KMS-11 (cell line): ENCODE results near the gene SAXO2.
"Not testable (repeated sequence)": the region's sequence is repeated elsewhere in the genome, so short reads cannot be mapped to it uniquely, and the experiment has no call there.

Experiments
- H2AFZ ChIP-seq: fragments of 200-600 bp; sonication (generic); 2 replicates; pipeline ENCODE4 v1.6.1; 2016; ENCODE audit warnings: antibody characterized with exemption, mixed run types, low read depth
- H3K27ac ChIP-seq: fragments of 200-600 bp; sonication (generic); 2 replicates; pipeline ENCODE4 v1.6.1; 2016; ENCODE audit warnings: mild to moderate bottlenecking, mixed run types
- H3K27me3 ChIP-seq: fragments of 200-600 bp; sonication (generic); 2 replicates; pipeline ENCODE4 v1.6.1; 2017; ENCODE audit warnings: mild to moderate bottlenecking, low read depth, mixed run types, moderate library complexity; ENCODE audit not compliant: insufficient read depth
- H3K36me3 ChIP-seq: fragments of 200-600 bp; sonication (generic); 2 replicates; pipeline ENCODE4 v1.6.1; 2017; ENCODE audit warnings: mild to moderate bottlenecking, mixed run types; ENCODE audit not compliant: insufficient read depth
- H3K4me1 ChIP-seq: fragments of 200-600 bp; sonication (generic); 2 replicates; pipeline ENCODE4 v1.6.1; 2016; ENCODE audit warnings: mild to moderate bottlenecking, low read depth, mixed run types; ENCODE audit not compliant: poor library complexity, severe bottlenecking
- H3K4me2 ChIP-seq: fragments of 200-600 bp; sonication (generic); 2 replicates; pipeline ENCODE4 v1.7.0; 2016; ENCODE audit warnings: mild to moderate bottlenecking, mixed run types
- H3K4me3 ChIP-seq: fragments of 200-600 bp; sonication (generic); IDR thresholded peaks from 2 replicates; pipeline ENCODE4 v1.6.1; 2017; ENCODE audit warnings: low read depth, low read length, mixed read lengths; ENCODE audit not compliant: insufficient read depth
- H3K79me2 ChIP-seq: fragments of 200-600 bp; sonication (generic); 2 replicates; pipeline ENCODE4 v1.6.1; 2016; ENCODE audit warnings: low read depth, mixed run types; ENCODE audit not compliant: insufficient read depth
- H3K9ac ChIP-seq: fragments of 200-600 bp; sonication (generic); 2 replicates; pipeline ENCODE4 v1.6.1; 2016; ENCODE audit warnings: mild to moderate bottlenecking, mixed run types
- H4K20me1 ChIP-seq: fragments of 200-600 bp; sonication (generic); 2 replicates; pipeline ENCODE4 v1.6.1; 2016; ENCODE audit warnings: mild to moderate bottlenecking, mixed run types; ENCODE audit not compliant: insufficient read depth
- CTCF ChIP-seq: fragments of 200-600 bp; sonication (generic); conservative IDR thresholded peaks from 2 replicates; pipeline ENCODE4 v1.6.1; 2017; ENCODE audit warnings: low read depth, mild to moderate bottlenecking, antibody characterized with exemption, low read length, moderate library complexity, mixed read lengths

The SAXO2 gene

GRCh38 chr15:82286475-82286874 lies 23.9 kb downstream of the SAXO2 start:
- H3K4me2 ChIP-seq, H2AFZ ChIP-seq, H3K4me3 ChIP-seq: not testable (repeated sequence)

GRCh38 chr15:82288202-82288601 lies 25.6 kb downstream of the SAXO2 start:
- not testable (repeated sequence) for H3K4me3 ChIP-seq, H3K4me2 ChIP-seq, H3K27ac ChIP-seq, H3K4me1 ChIP-seq, H3K36me3 ChIP-seq, H4K20me1 ChIP-seq, H3K27me3 ChIP-seq, H3K9ac ChIP-seq, H2AFZ ChIP-seq, H3K79me2 ChIP-seq

More at GRCh38 chr15:82286475-82286874, 23.9 kb downstream of the SAXO2 start:
- not testable (repeated sequence) for H3K4me1 ChIP-seq, H3K9ac ChIP-seq, H3K36me3 ChIP-seq, H3K27ac ChIP-seq, H3K27me3 ChIP-seq, H4K20me1 ChIP-seq, H3K79me2 ChIP-seq

- Histone ChIP-seq H3K4me2 (no peak overlapping the region), H3K27me3 (no peaks in the 10 kb centered on the region), H4K20me1 (no peaks in the 10 kb centered on the region), H3K9ac (no peak overlapping the region), H3K79me2 (no peaks in the 10 kb centered on the region), H3K36me3 (no peaks in the 10 kb centered on the region), H3K27ac (no peak overlapping the region), H3K4me3 (no peak overlapping the region), H2AFZ (no peak overlapping the region), H3K4me1 (no peaks in the 10 kb centered on the region)
- no peak for TF ChIP-seq CTCF
Measured at GRCh38 chr15:82292271-82292670, 29.7 kb downstream of the SAXO2 start.

- no peak overlapping the region for H3K9ac ChIP-seq
- H3K4me1 ChIP-seq = no peaks in the 10 kb centered on the region
- H3K27ac ChIP-seq = no peak overlapping the region
- H3K4me3 ChIP-seq = no peak overlapping the region
- H3K4me2 ChIP-seq = no peak overlapping the region
- no peaks in the 10 kb centered on the region for H3K79me2 ChIP-seq
- no peak overlapping the region for H2AFZ ChIP-seq
- H4K20me1 ChIP-seq = no peaks in the 10 kb centered on the region
- H3K36me3 ChIP-seq = no peaks in the 10 kb centered on the region
- TF ChIP-seq CTCF = no peak
- no peaks in the 10 kb centered on the region for H3K27me3 ChIP-seq
Measured at GRCh38 chr15:82294061-82294690, 31.6 kb downstream of the SAXO2 start.

GRCh38 chr15:82297546-82297945 lies 34.9 kb downstream of the SAXO2 start:
- H3K79me2 ChIP-seq = no peaks in the 10 kb centered on the region
- no peaks in the 10 kb centered on the region for H4K20me1 ChIP-seq
- TF ChIP-seq CTCF = no peak
- H2AFZ ChIP-seq = no peak overlapping the region
- H3K36me3 ChIP-seq = no peaks in the 10 kb centered on the region
- H3K4me3 ChIP-seq = no peak overlapping the region
- H3K9ac ChIP-seq = no peak overlapping the region
- H3K27ac ChIP-seq = no peak overlapping the region
- H3K27me3 ChIP-seq = no peaks in the 10 kb centered on the region
- H3K4me1 ChIP-seq = no peaks in the 10 kb centered on the region
- no peak overlapping the region for H3K4me2 ChIP-seq
